ENCODE data around the gene ZNF221.

ZNF221 gene

DNA sequence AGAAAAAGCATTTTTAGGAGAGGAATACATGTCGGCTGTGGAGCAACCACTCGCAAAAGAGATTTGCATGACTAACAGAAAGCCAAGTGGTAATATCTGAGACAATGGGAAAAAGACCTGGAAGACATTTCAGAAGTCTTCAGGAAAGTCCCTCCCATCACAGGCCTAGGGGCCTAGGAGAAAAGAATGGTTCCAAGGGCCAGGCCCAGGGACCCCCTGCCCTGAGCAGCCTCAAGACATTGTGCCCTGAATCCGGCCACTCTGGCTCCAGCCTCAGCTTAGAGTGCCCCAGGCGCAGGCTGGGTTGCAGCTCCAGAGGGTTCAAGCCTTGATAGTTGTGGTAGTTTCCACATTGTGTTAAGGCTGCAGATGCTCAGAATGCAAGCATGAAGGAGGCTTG lies 9.4 kb downstream of the ZNF221 start:
- DNase-seq = no peak

GRCh38 chr19:43966079-43966694 lies 15.2 kb downstream of the ZNF221 start:
- DNase-seq = no peak

- DNase-seq = no peak
Observed at GRCh38 chr19:43976732-43977131, 25.7 kb downstream of the ZNF221 start.

DNA sequence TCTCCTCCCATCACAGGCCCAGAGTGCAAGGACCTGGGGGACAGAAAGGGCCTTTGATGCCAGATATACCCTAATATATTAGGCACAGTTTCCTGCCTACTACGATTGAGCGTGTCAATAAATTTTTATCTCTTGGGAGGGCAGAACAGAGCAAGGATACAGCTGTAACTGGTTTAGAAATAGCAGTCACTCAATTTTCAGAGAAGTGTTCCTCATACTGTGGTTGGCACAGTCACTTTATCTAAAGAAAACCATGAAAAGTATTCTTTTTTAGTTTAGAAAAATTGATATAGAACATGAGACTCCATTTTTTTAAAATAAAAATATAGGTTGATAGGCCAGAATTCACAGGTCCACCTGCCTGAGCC lies 32.5 kb downstream of the ZNF221 start:
- DNase-seq = no peak

GRCh38 chr19:43983912-43984686 lies 33.1 kb downstream of the ZNF221 start, which contains the start of gene ZNF155:
Gene ZNF155 (plus strand): TSS chr19:43984188. CDS start chr19:43988544, 4,356 bp downstream.
- peak; percentile 93 for DNase-seq

GRCh38 chr19:43984687-43985000 lies 33.6 kb downstream of the ZNF221 start:
- peak; percentile 33 for DNase-seq

- DNase-seq = no peak
Observed at GRCh38 chr19:43997631-43998290, 46.7 kb downstream of the ZNF221 start.

GRCh38 chr19:44002212-44002565 lies 51.2 kb downstream of the ZNF221 start:
- DNase-seq = no peak

- DNase-seq = peak; percentile 97
Observed at GRCh38 chr19:44002566-44003460, 51.8 kb downstream of the ZNF221 start, which contains the start of gene ZNF230. Gene ZNF230 (plus strand): TSS chr19:44002957. CDS start chr19:44007079, 4,122 bp downstream.

DNA sequence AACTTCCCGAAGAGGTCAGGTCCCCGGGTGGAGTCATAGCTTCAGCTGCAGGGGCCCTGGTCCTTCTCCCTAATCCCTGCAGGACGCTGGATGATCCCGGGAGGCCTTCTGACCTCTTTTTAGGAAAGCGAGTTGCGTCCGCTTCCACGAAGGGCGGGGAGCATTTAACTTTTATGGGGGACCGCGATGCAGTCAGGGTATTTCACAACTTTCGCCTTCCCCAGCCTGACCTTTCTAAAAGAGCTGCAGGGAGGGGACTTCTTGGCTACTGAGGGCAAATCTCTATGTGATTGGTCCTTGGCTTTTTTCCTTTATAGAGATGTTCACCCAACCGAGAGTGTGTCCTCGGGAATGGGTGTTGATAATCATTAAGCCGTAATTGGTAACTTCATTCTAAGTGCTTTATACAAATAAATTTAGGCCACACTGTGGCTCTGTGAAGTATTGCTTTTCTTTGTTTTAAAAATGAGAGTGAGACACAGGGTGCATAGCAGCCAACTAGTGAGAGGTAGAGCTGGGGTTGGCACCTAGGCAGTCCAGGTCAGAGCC lies 52.5 kb downstream of the ZNF221 start:
- DNase-seq = peak; percentile 52

DNA sequence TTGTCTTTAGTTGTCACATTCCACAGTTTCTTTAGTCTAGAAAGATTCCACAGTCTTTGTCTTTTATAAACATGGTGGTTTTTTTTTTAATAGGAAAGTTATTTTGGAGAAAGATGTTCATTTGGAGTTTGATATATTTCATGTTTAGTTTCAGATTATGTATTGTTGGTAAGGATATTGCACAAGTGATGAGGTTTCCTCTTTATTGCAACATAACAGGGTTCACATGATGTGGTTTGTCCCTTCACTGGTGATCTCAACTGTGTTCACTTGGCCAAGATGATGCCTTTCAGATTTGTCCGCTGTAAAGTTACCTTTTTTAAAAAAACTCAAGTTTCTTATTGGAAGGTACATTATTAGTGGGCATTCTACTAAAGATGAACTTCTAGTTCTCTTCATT lies 54.9 kb downstream of the ZNF221 start:
- DNase-seq = peak; percentile 82

DNA sequence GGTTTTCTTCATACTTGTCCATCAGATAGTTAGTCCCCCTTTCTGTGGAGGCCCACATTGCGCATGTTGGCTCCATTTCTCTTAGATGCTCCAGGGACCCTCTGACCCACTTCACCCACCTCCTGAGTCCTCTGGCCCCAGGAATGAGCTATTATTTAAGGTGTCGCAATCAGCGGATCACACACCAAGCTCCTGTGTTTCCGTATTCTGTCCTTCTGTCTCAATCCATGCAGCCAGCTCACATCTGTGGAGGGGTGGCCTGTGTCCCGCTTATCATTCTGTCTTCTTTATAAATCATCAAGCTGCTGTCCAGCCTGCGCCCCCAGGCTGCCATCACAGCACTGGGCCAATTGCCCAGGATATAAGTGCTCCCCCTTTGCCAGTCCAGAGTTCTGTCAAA lies 56.4 kb downstream of the ZNF221 start:
- no peak for DNase-seq

DNA sequence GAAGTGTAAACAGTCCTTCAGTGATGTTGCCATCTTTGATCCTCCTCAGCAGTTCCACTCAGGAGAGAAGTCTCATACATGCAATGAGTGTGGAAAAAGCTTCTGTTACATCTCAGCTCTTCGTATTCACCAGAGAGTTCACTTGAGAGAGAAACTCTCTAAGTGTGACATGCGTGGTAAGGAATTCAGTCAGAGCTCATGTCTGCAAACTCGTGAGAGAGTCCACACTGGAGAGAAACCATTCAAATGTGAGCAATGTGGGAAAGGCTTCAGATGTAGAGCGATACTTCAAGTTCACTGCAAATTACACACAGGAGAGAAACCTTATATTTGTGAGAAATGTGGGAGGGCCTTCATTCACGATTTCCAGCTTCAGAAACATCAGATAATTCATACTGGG lies 59.4 kb downstream of the ZNF221 start:
- no peak for DNase-seq
